Endodermal cell (in vitro differentiated cells): Measurements from ENCODE around the gene BRSK1. TPM values are rescaled to one million over a fixed set of nuclear protein-coding genes. Genes with fewer than 3 reads are reported as not detected.

Source experiments
- DNase-seq: peaks from one replicate; pipeline ENCODE4 v3.0.0-alpha.2; 2017
- H3K27ac ChIP-seq: 2 replicates; pipeline ENCODE4 v1.5.1; 2013; ENCODE audit warnings: mild to moderate bottlenecking, low read depth, low read length, moderate library complexity
- H3K27me3 ChIP-seq: 2 replicates; pipeline ENCODE4 v1.6.1; 2013; ENCODE audit warnings: mild to moderate bottlenecking, low read length, moderate library complexity; ENCODE audit not compliant: insufficient read depth, control insufficient read depth, poor library complexity, severe bottlenecking
- H3K36me3 ChIP-seq: 2 replicates; pipeline ENCODE4 v1.7.0; 2013; ENCODE audit warnings: mild to moderate bottlenecking, low read length, moderate library complexity; ENCODE audit not compliant: control insufficient read depth, insufficient read depth
- H3K4me1 ChIP-seq: one replicate; pipeline ENCODE4 v1.7.0; 2013; ENCODE audit warnings: low read length; ENCODE audit not compliant: control insufficient read depth, insufficient read depth
- H3K4me3 ChIP-seq: 2 replicates; pipeline ENCODE4 v1.5.1; 2013; ENCODE audit warnings: mild to moderate bottlenecking, low read length, moderate library complexity
- H3K9ac ChIP-seq: 2 replicates; pipeline ENCODE4 v1.6.1; 2013; ENCODE audit warnings: mild to moderate bottlenecking, low read length, moderate library complexity; ENCODE audit not compliant: poor library complexity, severe bottlenecking; ENCODE audit errors: extremely low read depth
- H3K9me3 ChIP-seq: 2 replicates; pipeline ENCODE4 v1.6.1; 2013; ENCODE audit warnings: mild to moderate bottlenecking, low read length, moderate library complexity; ENCODE audit not compliant: control insufficient read depth
- H3K27ac Mint-ChIP-seq: 2 replicates; pipeline ENCODE4 v1.8.0; 2020; ENCODE audit warnings: mixed read lengths
- H3K27me3 Mint-ChIP-seq: 2 replicates; pipeline ENCODE4 v1.8.0; 2021; ENCODE audit warnings: mild to moderate bottlenecking, mixed read lengths; ENCODE audit not compliant: insufficient read depth
- H3K36me3 Mint-ChIP-seq: 2 replicates; pipeline ENCODE4 v1.8.0; 2020; ENCODE audit warnings: low read depth, mixed read lengths
- H3K4me1 Mint-ChIP-seq: 2 replicates; pipeline ENCODE4 v1.8.0; 2020; ENCODE audit warnings: mixed read lengths
- H3K4me3 Mint-ChIP-seq: 2 replicates; pipeline ENCODE4 v1.8.0; 2020; ENCODE audit warnings: mild to moderate bottlenecking, moderate library complexity, mixed read lengths
- H3K9me3 Mint-ChIP-seq: 2 replicates; pipeline ENCODE4 v1.8.0; 2020; ENCODE audit warnings: mild to moderate bottlenecking, mixed read lengths
- WGBS, 2 experiments: methylation state at CpG; one replicate each; pipeline versions ENCODE4 v1.1.5 to v1.1.7; 2013; ENCODE audit warnings: missing lambda C conversion rate in 2 of 2, mixed read lengths in 1 of 2; ENCODE audit not compliant: insufficient coverage in 1 of 2, insufficient read length in 1 of 2; 5-methylcytosine and 5-hydroxymethylcytosine counted together
- total RNA-seq, 2 donors: library from RNA; stranded (reverse); fragmentation: NEBNext Ultra II Directional in 1 of 2; extraction: Animal tissue kit (Norgen Biotek cat#: 25700) in 1 of 2; gene quantifications; 2 replicates in 1 of 2; 3 replicates in 1 of 2; pipeline ENCODE4 v1.2.1, GENCODE V29; 2021
- TF ChIP-seq, protein P1 (sequence below): fragments of 200-600 bp; sonication (generic); conservative IDR thresholded peaks from 2 replicates; pipeline ENCODE4 v1.5.0; 2021; ENCODE audit warnings: antibody characterized with exemption, mild to moderate bottlenecking

The BRSK1 gene
- total RNA-seq, 2 donors from 2014 or later, result 75.9 to 91.4 TPM

DNA sequence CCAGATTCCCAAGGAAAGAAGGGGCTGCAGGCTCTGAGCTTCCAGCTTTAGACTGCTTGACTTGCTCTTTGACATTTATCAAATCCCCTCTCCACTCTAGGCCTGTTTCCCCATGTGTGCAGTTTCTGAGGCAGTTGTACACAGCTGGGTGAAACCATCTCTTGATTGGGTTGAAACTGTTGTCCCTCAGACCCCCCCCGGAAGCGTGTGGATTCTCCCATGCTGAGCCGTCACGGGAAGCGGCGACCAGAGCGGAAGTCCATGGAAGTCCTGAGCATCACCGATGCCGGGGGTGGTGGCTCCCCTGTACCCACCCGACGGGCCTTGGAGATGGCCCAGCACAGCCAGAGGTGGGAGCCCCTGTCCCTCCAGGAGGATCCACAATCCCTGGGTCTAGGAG, 19.7 kb downstream of the BRSK1 start:
- peak; percentile 34 for DNase-seq
- Histone ChIP-seq H3K4me1 (no peaks in the 10 kb centered on the region), H3K27ac (no peak overlapping the region), H3K27me3 (no peaks in the 10 kb centered on the region), H3K4me3 (no peak overlapping the region), H3K36me3 (peaks cover 77% of the 10 kb centered on the region), H3K9me3 (no peaks in the 10 kb centered on the region), H3K9ac (no peak overlapping the region)
- 92 to 94% methylated on average over 2 to 11 of the region's 11 CpGs for WGBS, 2 experiments
- peaks cover 9% of the 10 kb centered on the region for H3K4me1 Mint-ChIP-seq
- TF ChIP-seq, protein P1, sequence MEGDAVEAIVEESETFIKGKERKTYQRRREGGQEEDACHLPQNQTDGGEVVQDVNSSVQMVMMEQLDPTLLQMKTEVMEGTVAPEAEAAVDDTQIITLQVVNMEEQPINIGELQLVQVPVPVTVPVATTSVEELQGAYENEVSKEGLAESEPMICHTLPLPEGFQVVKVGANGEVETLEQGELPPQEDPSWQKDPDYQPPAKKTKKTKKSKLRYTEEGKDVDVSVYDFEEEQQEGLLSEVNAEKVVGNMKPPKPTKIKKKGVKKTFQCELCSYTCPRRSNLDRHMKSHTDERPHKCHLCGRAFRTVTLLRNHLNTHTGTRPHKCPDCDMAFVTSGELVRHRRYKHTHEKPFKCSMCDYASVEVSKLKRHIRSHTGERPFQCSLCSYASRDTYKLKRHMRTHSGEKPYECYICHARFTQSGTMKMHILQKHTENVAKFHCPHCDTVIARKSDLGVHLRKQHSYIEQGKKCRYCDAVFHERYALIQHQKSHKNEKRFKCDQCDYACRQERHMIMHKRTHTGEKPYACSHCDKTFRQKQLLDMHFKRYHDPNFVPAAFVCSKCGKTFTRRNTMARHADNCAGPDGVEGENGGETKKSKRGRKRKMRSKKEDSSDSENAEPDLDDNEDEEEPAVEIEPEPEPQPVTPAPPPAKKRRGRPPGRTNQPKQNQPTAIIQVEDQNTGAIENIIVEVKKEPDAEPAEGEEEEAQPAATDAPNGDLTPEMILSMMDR, result no peak
- no peak overlapping the region for H3K27ac Mint-ChIP-seq
- no peak overlapping the region for H3K4me3 Mint-ChIP-seq
- peaks cover 65% of the 10 kb centered on the region for H3K36me3 Mint-ChIP-seq
- H3K9me3 Mint-ChIP-seq, result no peaks in the 10 kb centered on the region
- H3K27me3 Mint-ChIP-seq, result no peaks in the 10 kb centered on the region

DNA sequence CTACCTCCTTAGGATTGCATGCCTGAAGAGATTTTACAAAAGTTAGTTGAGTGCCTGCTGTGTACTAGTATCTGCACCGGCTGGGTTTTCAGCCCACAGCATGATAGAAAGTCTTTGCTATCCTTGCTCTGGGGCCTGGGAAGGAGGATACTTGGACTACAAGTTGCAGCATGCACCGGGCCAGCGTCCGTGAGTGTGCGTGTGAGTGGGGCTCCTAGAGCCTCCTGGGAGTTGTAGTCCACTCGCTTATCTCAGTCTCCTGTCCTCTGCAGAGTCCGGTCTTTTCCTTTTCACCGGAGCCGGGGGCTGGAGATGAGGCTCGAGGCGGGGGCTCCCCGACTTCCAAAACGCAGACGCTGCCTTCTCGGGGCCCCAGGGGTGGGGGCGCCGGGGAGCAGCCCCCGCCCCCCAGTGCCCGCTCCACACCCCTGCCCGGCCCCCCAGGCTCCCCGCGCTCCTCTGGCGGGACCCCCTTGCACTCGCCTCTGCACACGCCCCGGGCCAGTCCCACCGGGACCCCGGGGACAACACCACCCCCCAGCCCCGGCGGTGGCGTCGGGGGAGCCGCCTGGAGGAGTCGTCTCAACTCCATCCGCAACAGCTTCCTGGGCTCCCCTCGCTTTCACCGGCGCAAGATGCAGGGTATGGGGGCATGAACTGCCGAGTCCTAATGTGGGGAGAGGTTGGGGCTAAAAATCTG, 20.6 kb downstream of the BRSK1 start:
- WGBS, 2 experiments, result 91 to 97% methylated on average over 26 to 39 of the region's 39 CpGs
- DNase-seq, result peak; percentile 81
- no peak overlapping the region for H3K4me3 ChIP-seq
- no peaks in the 10 kb centered on the region for H3K9me3 Mint-ChIP-seq
- H3K27me3 ChIP-seq, result no peaks in the 10 kb centered on the region
- H3K27me3 Mint-ChIP-seq, result no peaks in the 10 kb centered on the region
- H3K9ac ChIP-seq, result no peak overlapping the region
- TF ChIP-seq, protein P1, result no peak
- peak overlapping the region; percentile 58 for H3K27ac Mint-ChIP-seq
- no peak overlapping the region for H3K4me3 Mint-ChIP-seq
- no peaks in the 10 kb centered on the region for H3K4me1 ChIP-seq
- peaks cover 81% of the 10 kb centered on the region for H3K36me3 ChIP-seq
- peaks cover 67% of the 10 kb centered on the region for H3K36me3 Mint-ChIP-seq
- H3K27ac ChIP-seq, result no peak overlapping the region
- no peaks in the 10 kb centered on the region for H3K9me3 ChIP-seq
- H3K4me1 Mint-ChIP-seq, result peaks cover 9% of the 10 kb centered on the region

DNA sequence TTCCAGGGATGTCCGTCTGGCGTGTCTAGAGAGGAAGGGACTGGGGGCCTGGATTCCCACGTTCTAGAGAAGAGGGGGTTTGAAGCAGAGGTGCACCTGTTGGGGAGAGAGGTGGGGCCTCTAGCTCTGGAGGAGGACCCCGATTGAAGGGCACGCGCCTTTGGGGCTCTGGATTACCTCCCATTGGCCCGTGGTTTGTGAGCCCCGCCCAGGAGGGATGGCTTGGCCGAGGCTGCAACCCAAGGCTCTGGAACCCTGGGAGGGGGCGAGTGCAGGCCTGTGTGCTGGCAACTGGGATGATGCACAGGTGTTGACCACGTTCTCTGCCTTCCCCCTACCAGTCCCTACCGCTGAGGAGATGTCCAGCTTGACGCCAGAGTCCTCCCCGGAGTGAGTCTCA, 21.2 kb downstream of the BRSK1 start:
- peak; percentile 68 for DNase-seq
- Mint-ChIP-seq H3K9me3 (no peaks in the 10 kb centered on the region), H3K27me3 (no peaks in the 10 kb centered on the region), H3K36me3 (peaks cover 65% of the 10 kb centered on the region), H3K27ac (peak overlapping the region; percentile 58), H3K4me3 (no peak overlapping the region), H3K4me1 (peaks cover 9% of the 10 kb centered on the region)
- no peak overlapping the region for H3K9ac ChIP-seq
- H3K27ac ChIP-seq, result no peak overlapping the region
- no peaks in the 10 kb centered on the region for H3K9me3 ChIP-seq
- no peaks in the 10 kb centered on the region for H3K4me1 ChIP-seq
- H3K36me3 ChIP-seq, result peaks cover 80% of the 10 kb centered on the region
- H3K27me3 ChIP-seq, result no peaks in the 10 kb centered on the region
- TF ChIP-seq, protein P1, result no peak
- 92 to 100% methylated on average over 3 to 14 of the region's 14 CpGs for WGBS, 2 experiments
- H3K4me3 ChIP-seq, result no peak overlapping the region
